Neural progenitor cell (in vitro differentiated cells): ENCODE data around the gene EVI2A. TPM values are rescaled to one million over a fixed set of nuclear protein-coding genes. Genes with fewer than 3 reads are reported as not detected.

Experiments used
- DNase-seq: peaks from one replicate; pipeline ENCODE4 v3.0.0-alpha.2; 2016; ENCODE audit warnings: low spot score
- H2AFZ ChIP-seq: fragments of 200-600 bp; sonication (generic); replicated peaks from 2 replicates; pipeline ENCODE4 v1.6.1; 2016; ENCODE audit warnings: antibody characterized with exemption
- H3F3A ChIP-seq: fragments of 200-600 bp; sonication (generic); 2 replicates; pipeline ENCODE4 v1.6.1; 2016; ENCODE audit warnings: antibody characterized with exemption, low read depth
- H3K27ac ChIP-seq: fragments of 200-600 bp; sonication (generic); 2 replicates; pipeline ENCODE4 v1.5.1; 2016; ENCODE audit warnings: mild to moderate bottlenecking
- H3K27me3 ChIP-seq: fragments of 200-600 bp; sonication (generic); 2 replicates; pipeline ENCODE4 v1.6.1; 2016; ENCODE audit warnings: mild to moderate bottlenecking, moderate library complexity
- H3K36me3 ChIP-seq: fragments of 200-600 bp; sonication (generic); 2 replicates; pipeline ENCODE4 v1.5.1; 2016
- H3K4me1 ChIP-seq: fragments of 200-600 bp; sonication (generic); 2 replicates; pipeline ENCODE4 v1.6.1; 2016; ENCODE audit warnings: mixed run types
- H3K4me2 ChIP-seq: fragments of 200-600 bp; sonication (generic); 2 replicates; pipeline ENCODE4 v1.6.1; 2016
- H3K4me3 ChIP-seq: fragments of 200-600 bp; sonication (generic); 2 replicates; pipeline ENCODE4 v1.5.1; 2016
- H3K79me2 ChIP-seq: fragments of 200-600 bp; sonication (generic); 2 replicates; pipeline ENCODE4 v1.6.1; 2016; ENCODE audit warnings: low read depth
- H3K9ac ChIP-seq: fragments of 200-600 bp; sonication (generic); 2 replicates; pipeline ENCODE4 v1.6.1; 2016
- H3K9me3 ChIP-seq: fragments of 200-600 bp; sonication (generic); 2 replicates; pipeline ENCODE4 v1.5.1; 2016; ENCODE audit warnings: low read depth
- H4K20me1 ChIP-seq: fragments of 200-600 bp; sonication (generic); 2 replicates; pipeline ENCODE4 v1.6.1; 2016; ENCODE audit warnings: low read depth
- H3K27ac Mint-ChIP-seq: 3 replicates; pipeline ENCODE4 v1.8.0; 2021; ENCODE audit warnings: mixed read lengths
- H3K27me3 Mint-ChIP-seq: 2 replicates; pipeline ENCODE4 v1.8.0; 2022; ENCODE audit warnings: low read depth, mild to moderate bottlenecking, inconsistent platforms, moderate library complexity, mixed read lengths; ENCODE audit not compliant: insufficient read depth
- H3K36me3 Mint-ChIP-seq: 3 replicates; pipeline ENCODE4 v1.8.0; 2021; ENCODE audit warnings: mixed read lengths
- H3K4me1 Mint-ChIP-seq: 3 replicates; pipeline ENCODE4 v1.8.0; 2021; ENCODE audit warnings: mixed read lengths
- H3K4me3 Mint-ChIP-seq: 3 replicates; pipeline ENCODE4 v1.8.0; 2021; ENCODE audit warnings: mild to moderate bottlenecking, moderate library complexity, mixed read lengths
- H3K9me3 Mint-ChIP-seq: 3 replicates; pipeline ENCODE4 v1.8.0; 2020; ENCODE audit warnings: mixed read lengths
- EZH2 ChIP-seq: fragments of 200-600 bp; sonication (generic); IDR thresholded peaks from 2 replicates; pipeline ENCODE4 v1.6.1; 2017; ENCODE audit warnings: antibody characterized with exemption, mild to moderate bottlenecking, moderate library complexity
- EZH2phosphoT487 ChIP-seq: fragments of 200-600 bp; sonication (generic); IDR thresholded peaks from 2 replicates; pipeline ENCODE4 v1.6.1; 2017; ENCODE audit warnings: antibody characterized with exemption
- total RNA-seq: library from RNA; depleted of rRNA; stranded (reverse); fragments of >200 nt; gene quantifications from 2 replicates; pipeline ENCODE4 v1.2.3, GENCODE V29; 2015; ENCODE audit warnings: low replicate concordance
- TF ChIP-seq, protein P1 (sequence below): fragments of 200-600 bp; sonication (generic); IDR thresholded peaks from 2 replicates; pipeline ENCODE4 v1.5.1; 2017; ENCODE audit warnings: antibody characterized with exemption, mild to moderate bottlenecking

Gene EVI2A
- total RNA-seq, 1 donor from 2014 or later: not detected

DNA sequence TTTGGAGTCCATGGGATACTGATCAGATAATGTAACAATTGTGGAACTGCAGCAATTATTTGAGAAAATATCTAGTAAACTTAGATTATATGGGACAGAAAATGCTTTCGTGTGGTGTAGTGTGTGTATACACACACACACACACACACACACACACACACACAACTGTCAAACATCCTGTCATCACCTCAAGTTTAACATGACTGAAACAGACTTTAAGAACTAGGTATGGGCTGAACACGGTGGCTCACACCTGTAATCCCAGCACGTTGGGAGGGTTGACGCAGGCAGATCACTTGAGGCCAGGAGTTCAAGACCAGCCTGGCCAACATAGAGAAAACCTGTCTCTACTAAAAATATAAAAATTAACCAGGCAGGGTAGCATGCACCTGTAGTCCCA, 544 bp upstream of the EVI2A start:
- H3K27me3 ChIP-seq: no peaks in the 10 kb centered on the region
- no peak overlapping the region for H3K9ac ChIP-seq
- no peak for DNase-seq
- no peaks in the 10 kb centered on the region for H4K20me1 ChIP-seq
- H3K4me3 ChIP-seq: no peak overlapping the region
- Mint-ChIP-seq H3K9me3 (no peaks in the 10 kb centered on the region), H3K27me3 (no peaks in the 10 kb centered on the region), H3K36me3 (peaks cover 6% of the 10 kb centered on the region), H3K4me3 (no peak overlapping the region), H3K27ac (no peak overlapping the region), H3K4me1 (no peaks in the 10 kb centered on the region)
- H3K9me3 ChIP-seq: no peaks in the 10 kb centered on the region
- peaks cover 7% of the 10 kb centered on the region for H3F3A ChIP-seq
- H3K4me2 ChIP-seq: no peak overlapping the region
- no peaks in the 10 kb centered on the region for H3K79me2 ChIP-seq
- no peaks in the 10 kb centered on the region for H3K36me3 ChIP-seq
- H3K4me1 ChIP-seq: peaks cover 7% of the 10 kb centered on the region
- no peak overlapping the region for H3K27ac ChIP-seq
- H2AFZ ChIP-seq: no peak overlapping the region
- TF ChIP-seq EZH2phosphoT487 (no peak), EZH2 (no peak)
- TF ChIP-seq, protein P1, sequence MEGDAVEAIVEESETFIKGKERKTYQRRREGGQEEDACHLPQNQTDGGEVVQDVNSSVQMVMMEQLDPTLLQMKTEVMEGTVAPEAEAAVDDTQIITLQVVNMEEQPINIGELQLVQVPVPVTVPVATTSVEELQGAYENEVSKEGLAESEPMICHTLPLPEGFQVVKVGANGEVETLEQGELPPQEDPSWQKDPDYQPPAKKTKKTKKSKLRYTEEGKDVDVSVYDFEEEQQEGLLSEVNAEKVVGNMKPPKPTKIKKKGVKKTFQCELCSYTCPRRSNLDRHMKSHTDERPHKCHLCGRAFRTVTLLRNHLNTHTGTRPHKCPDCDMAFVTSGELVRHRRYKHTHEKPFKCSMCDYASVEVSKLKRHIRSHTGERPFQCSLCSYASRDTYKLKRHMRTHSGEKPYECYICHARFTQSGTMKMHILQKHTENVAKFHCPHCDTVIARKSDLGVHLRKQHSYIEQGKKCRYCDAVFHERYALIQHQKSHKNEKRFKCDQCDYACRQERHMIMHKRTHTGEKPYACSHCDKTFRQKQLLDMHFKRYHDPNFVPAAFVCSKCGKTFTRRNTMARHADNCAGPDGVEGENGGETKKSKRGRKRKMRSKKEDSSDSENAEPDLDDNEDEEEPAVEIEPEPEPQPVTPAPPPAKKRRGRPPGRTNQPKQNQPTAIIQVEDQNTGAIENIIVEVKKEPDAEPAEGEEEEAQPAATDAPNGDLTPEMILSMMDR: no peak

DNA sequence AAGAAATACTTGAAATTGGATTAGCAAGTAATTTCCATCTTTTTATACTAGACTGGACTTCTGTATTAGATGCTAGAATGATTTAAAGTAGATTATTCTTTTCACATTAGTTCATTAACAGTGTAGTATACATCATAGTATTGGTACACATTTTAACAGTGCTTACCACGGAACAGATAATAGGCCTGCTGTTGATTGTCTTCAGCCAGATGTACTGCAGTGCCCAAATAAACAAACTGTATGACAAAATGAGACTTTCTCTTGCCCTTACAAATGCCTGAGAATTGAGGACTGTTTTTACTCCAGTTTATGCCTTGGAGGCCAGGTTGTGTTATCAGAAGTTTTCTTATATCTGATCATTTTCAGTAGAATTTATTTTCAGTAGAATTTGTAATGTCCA, 631 bp downstream of the EVI2A start:
- no peak overlapping the region for H3K4me2 ChIP-seq
- no peak overlapping the region for H3K9ac ChIP-seq
- H3K4me3 ChIP-seq: no peak overlapping the region

DNA sequence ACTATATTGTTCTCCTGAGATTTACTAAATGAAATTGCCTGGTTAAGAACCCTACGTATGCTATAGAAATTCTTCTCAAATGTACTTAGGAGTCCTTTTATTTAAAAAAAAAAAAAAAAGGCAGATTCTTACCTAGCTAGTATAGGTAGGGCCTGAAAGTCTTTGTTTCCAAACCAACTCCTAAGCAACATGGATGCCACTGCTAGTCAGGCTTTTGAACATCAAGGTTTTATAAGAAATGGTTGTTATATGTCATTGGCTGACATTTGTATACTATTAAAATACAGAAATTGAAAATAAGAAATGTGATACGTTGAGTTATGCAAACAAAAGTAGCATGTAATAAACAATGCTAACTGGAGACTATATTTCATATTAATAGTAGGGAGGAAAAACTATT, 1.2 kb downstream of the EVI2A start:
- H3K27ac Mint-ChIP-seq: no peak overlapping the region
- H3K36me3 ChIP-seq: no peaks in the 10 kb centered on the region
- H4K20me1 ChIP-seq: no peaks in the 10 kb centered on the region
- TF ChIP-seq EZH2: no peak
- TF ChIP-seq, protein P1: no peak
- TF ChIP-seq EZH2phosphoT487: no peak
- no peak overlapping the region for H3K4me3 Mint-ChIP-seq
- peaks cover 7% of the 10 kb centered on the region for H3F3A ChIP-seq
- H3K9me3 ChIP-seq: no peaks in the 10 kb centered on the region
- H3K9me3 Mint-ChIP-seq: no peaks in the 10 kb centered on the region
- H3K4me1 Mint-ChIP-seq: no peaks in the 10 kb centered on the region
- H2AFZ ChIP-seq: no peak overlapping the region
- H3K27ac ChIP-seq: no peak overlapping the region
- H3K4me1 ChIP-seq: peaks cover 7% of the 10 kb centered on the region
- H3K27me3 Mint-ChIP-seq: no peaks in the 10 kb centered on the region
- no peak for DNase-seq
- H3K79me2 ChIP-seq: no peaks in the 10 kb centered on the region
- H3K36me3 Mint-ChIP-seq: no peaks in the 10 kb centered on the region
- no peak overlapping the region for H3K4me2 ChIP-seq
- no peak overlapping the region for H3K4me3 ChIP-seq
- no peak overlapping the region for H3K9ac ChIP-seq
- H3K27me3 ChIP-seq: no peaks in the 10 kb centered on the region

More for the DNA sequence above, 631 bp downstream of the EVI2A start:
- Histone ChIP-seq H3K27me3 (no peaks in the 10 kb centered on the region), H2AFZ (no peak overlapping the region), H3K79me2 (no peaks in the 10 kb centered on the region), H3K4me1 (peaks cover 7% of the 10 kb centered on the region), H3K27ac (no peak overlapping the region), H3K9me3 (no peaks in the 10 kb centered on the region), H4K20me1 (no peaks in the 10 kb centered on the region), H3K36me3 (no peaks in the 10 kb centered on the region), H3F3A (peaks cover 7% of the 10 kb centered on the region)
- Mint-ChIP-seq H3K36me3 (peaks cover under 1% of the 10 kb centered on the region), H3K4me3 (no peak overlapping the region), H3K4me1 (no peaks in the 10 kb centered on the region), H3K27ac (no peak overlapping the region), H3K9me3 (no peaks in the 10 kb centered on the region), H3K27me3 (no peaks in the 10 kb centered on the region)
- TF ChIP-seq, protein P1: no peak
- TF ChIP-seq EZH2phosphoT487 (no peak), EZH2 (no peak)
- no peak for DNase-seq
